ENCODE results near the gene CELF4. TPM values are rescaled to one million over a fixed set of nuclear protein-coding genes. Genes with fewer than 3 reads are reported as not detected.

CELF4 gene
- total and polyA plus RNA-seq, 2 donors (not counting 3 experiments of a cell fraction or from before 2014, with no cell fraction given), result not detected

GRCh38 chr18:37398248-37398920 lies 167.2 kb downstream of the CELF4 start:
- no peak overlapping the region for H3K4me2 ChIP-seq (ENCODE audit: insufficient read depth, low read length)
- dilution Hi-C loops (cut with MboI; ENCODE audit: extremely low pct_ligation_motif_present, low sequenced_read_pairs) (no loop called here), intact Hi-C loops (cut with micrococcal nuclease) (no loop called here)
- POLR2A ChIA-PET, result no interaction called here
- TF ChIP-seq MYC (IDR thresholded peaks at IDR 0.05; ENCODE audit: low read depth, low read length) (no peak), JUN (IDR thresholded peaks at IDR 0.05; ENCODE audit: borderline replicate concordance, insufficient read depth, insufficient read length, low read depth) (no peak), POLR2AphosphoS5 (IDR thresholded peaks at IDR 0.05; ENCODE audit: insufficient read depth, low read depth, low read length) (no peak), FOS (IDR thresholded peaks at IDR 0.05; ENCODE audit: borderline replicate concordance, insufficient read depth, low read length) (no peak)
- no peaks in the 10 kb centered on the region for H3K9me1 ChIP-seq (replicated peaks; ENCODE audit: control insufficient read depth, extremely low read depth, insufficient read depth, low read length)
- CTCF ChIA-PET, result no interaction called here
- H3K27me3 ChIP-seq (ENCODE audit: control insufficient read depth in 2 of 2, insufficient read depth in 2 of 2, low read length in 2 of 2), result peaks cover 0 to 2% of the 10 kb centered on the region in 2 experiments
- no peak for FAIRE-seq
- no peak overlapping the region for H3K9ac ChIP-seq (replicated peaks; ENCODE audit: extremely low read depth, insufficient read depth, low read length)
- H3K9me3 ChIP-seq (replicated peaks; ENCODE audit: control insufficient read depth, insufficient read depth, low read length), result no peaks in the 10 kb centered on the region
- H2AFZ ChIP-seq (ENCODE audit: low read depth, low read length), result no peak overlapping the region
- no peak overlapping the region for H3K4me3 ChIP-seq (replicated peaks in 1 of 3; ENCODE audit: insufficient read depth in 1 of 3, low read depth in 1 of 3, low read length in 3 of 3)
- no peaks in the 10 kb centered on the region for H3K36me3 ChIP-seq (ENCODE audit: control insufficient read depth in 2 of 2, extremely low read depth in 1 of 2, insufficient read depth in 2 of 2, low read length in 2 of 2)
- H3K4me1 ChIP-seq (ENCODE audit: control insufficient read depth, extremely low read depth, insufficient read depth, low read length), result peaks cover 3% of the 10 kb centered on the region
- no peaks in the 10 kb centered on the region for H3K79me2 ChIP-seq (ENCODE audit: control insufficient read depth, insufficient read depth, low read length)
- no peak overlapping the region for H3K27ac ChIP-seq (ENCODE audit: insufficient read depth, low read depth, low read length)
- no peak for DNase-seq (ENCODE audit: low read depth, low spot score)
- H4K20me1 ChIP-seq (replicated peaks; ENCODE audit: control insufficient read depth, extremely low read depth, insufficient read depth, low read length), result no peaks in the 10 kb centered on the region
- no TSS peak for BruUV-seq (replicated peaks)

GRCh38 chr18:37397814-37398213 lies 167.8 kb downstream of the CELF4 start:
- CTCF ChIA-PET, result no interaction called here
- DNase-seq (ENCODE audit: low read depth, low spot score) (no peak), FAIRE-seq (no peak)
- TF ChIP-seq JUN (IDR thresholded peaks at IDR 0.05; ENCODE audit: borderline replicate concordance, insufficient read depth, insufficient read length, low read depth) (no peak), CTCF (IDR thresholded peaks at IDR 0.05; ENCODE audit: extremely low read depth in 1 of 2, insufficient read depth in 1 of 2, low read depth in 1 of 2, low read length in 2 of 2) (no peak), MAX (IDR thresholded peaks at IDR 0.05; ENCODE audit: insufficient read depth, insufficient read length) (no peak), MYC (IDR thresholded peaks at IDR 0.05; ENCODE audit: low read depth, low read length) (no peak), EZH2 (IDR thresholded peaks at IDR 0.05; ENCODE audit: borderline replicate concordance, low read depth, low read length, severe bottlenecking) (no peak), FOS (IDR thresholded peaks at IDR 0.05; ENCODE audit: borderline replicate concordance, insufficient read depth, low read length) (no peak), POLR2AphosphoS5 (IDR thresholded peaks at IDR 0.05; ENCODE audit: insufficient read depth, low read depth, low read length) (no peak), GATA2 (IDR thresholded peaks at IDR 0.05; ENCODE audit: insufficient read depth, insufficient read length, low read depth, low read length) (no peak), POLR2A (IDR thresholded peaks at IDR 0.05; ENCODE audit: low read depth, low read length) (no peak)
- no peak overlapping the region for H2AFZ ChIP-seq (ENCODE audit: low read depth, low read length)
- no peaks in the 10 kb centered on the region for H3K79me2 ChIP-seq (ENCODE audit: control insufficient read depth, insufficient read depth, low read length)
- no peaks in the 10 kb centered on the region for H3K9me1 ChIP-seq (replicated peaks; ENCODE audit: control insufficient read depth, extremely low read depth, insufficient read depth, low read length)
- H3K9ac ChIP-seq (replicated peaks; ENCODE audit: extremely low read depth, insufficient read depth, low read length), result no peak overlapping the region
- peaks cover 3% of the 10 kb centered on the region for H3K4me1 ChIP-seq (ENCODE audit: control insufficient read depth, extremely low read depth, insufficient read depth, low read length)
- POLR2A ChIA-PET, result no interaction called here
- intact Hi-C loops (cut with micrococcal nuclease) (no loop called here), dilution Hi-C loops (cut with MboI; ENCODE audit: extremely low pct_ligation_motif_present, low sequenced_read_pairs) (no loop called here)
- no peaks in the 10 kb centered on the region for H3K9me3 ChIP-seq (replicated peaks; ENCODE audit: control insufficient read depth, insufficient read depth, low read length)
- no peak overlapping the region for H3K27ac ChIP-seq (ENCODE audit: insufficient read depth, low read depth, low read length)
- H4K20me1 ChIP-seq (replicated peaks; ENCODE audit: control insufficient read depth, extremely low read depth, insufficient read depth, low read length), result no peaks in the 10 kb centered on the region
- no TSS peak for BruUV-seq (replicated peaks)
- H3K4me2 ChIP-seq (ENCODE audit: insufficient read depth, low read length), result no peak overlapping the region
- no peak overlapping the region for H3K4me3 ChIP-seq (replicated peaks in 1 of 3; ENCODE audit: insufficient read depth in 1 of 3, low read depth in 1 of 3, low read length in 3 of 3)
- no peaks in the 10 kb centered on the region for H3K36me3 ChIP-seq (ENCODE audit: control insufficient read depth in 2 of 2, extremely low read depth in 1 of 2, insufficient read depth in 2 of 2, low read length in 2 of 2)
- peaks cover 0 to 7% of the 10 kb centered on the region in 2 experiments for H3K27me3 ChIP-seq (ENCODE audit: control insufficient read depth in 2 of 2, insufficient read depth in 2 of 2, low read length in 2 of 2)
